HepG2 (cell line): Measurements from ENCODE around the gene LLGL2. TPM values are rescaled to one million over a fixed set of nuclear protein-coding genes. Genes with fewer than 3 reads are reported as not detected.

Experiments
- ATM ChIP-seq: fragments of 450-650 bp; IDR thresholded peaks from 2 replicates; pipeline ENCODE4 v1.7.1; 2017; ENCODE audit warnings: mild to moderate bottlenecking, borderline replicate concordance
- BRCA1 ChIP-seq: sonication (generic); formaldehyde crosslinking; IDR thresholded peaks from 2 replicates; pipeline ENCODE4 v1.4.0; 2020; ENCODE audit warnings: missing genetic modification reagents
- FUBP1 ChIP-seq: sonication (generic); formaldehyde crosslinking; IDR thresholded peaks from 2 replicates; pipeline ENCODE4 v1.5.1; 2020; ENCODE audit warnings: missing genetic modification reagents, mild to moderate bottlenecking, borderline replicate concordance
- GABPB1 ChIP-seq: IDR thresholded peaks from 2 replicates; pipeline ENCODE4 v1.6.1; 2016; ENCODE audit warnings: mild to moderate bottlenecking, missing genetic modification reagents, moderate library complexity, missing compliant biosample characterization
- HOXD1 ChIP-seq: sonication (generic); formaldehyde crosslinking; IDR thresholded peaks from 2 replicates; pipeline ENCODE4 v1.5.0; 2020; ENCODE audit warnings: missing genetic modification reagents
- IRF2 ChIP-seq: IDR thresholded peaks from 2 replicates; pipeline ENCODE4 v1.6.1; 2018; ENCODE audit warnings: missing genetic modification reagents, missing compliant biosample characterization
- PHF5A ChIP-seq: IDR thresholded peaks from one replicate; pipeline ENCODE4 v1.6.1; 2018; ENCODE audit warnings: low read depth, missing genetic modification reagents; ENCODE audit not compliant: unreplicated experiment
- SUZ12 ChIP-seq: fragments of 150-350 bp; IDR thresholded peaks from 2 replicates; pipeline ENCODE4 v1.6.1; 2014; ENCODE audit warnings: low read depth, low read length
- ZFP90 ChIP-seq: sonication (generic); formaldehyde crosslinking; IDR thresholded peaks from 2 replicates; pipeline ENCODE4 v1.8.0; 2022; ENCODE audit warnings: missing genetic modification reagents, mild to moderate bottlenecking, inconsistent platforms, borderline replicate concordance
- ZNF121 ChIP-seq: sonication (generic); formaldehyde crosslinking; IDR thresholded peaks from 2 replicates; pipeline ENCODE4 v1.5.0; 2020; ENCODE audit warnings: mild to moderate bottlenecking, missing genetic modification reagents
- ZNF234 ChIP-seq: sonication (generic); formaldehyde crosslinking; conservative IDR thresholded peaks from 2 replicates; pipeline ENCODE4 v1.5.1; 2020; ENCODE audit warnings: mild to moderate bottlenecking, missing genetic modification reagents
- ZNF501 ChIP-seq: sonication (generic); formaldehyde crosslinking; IDR thresholded peaks from 2 replicates; pipeline ENCODE4 v1.5.1; 2020; ENCODE audit warnings: mild to moderate bottlenecking, moderate library complexity, missing genetic modification reagents
- ZNF552 ChIP-seq: sonication (generic); formaldehyde crosslinking; IDR thresholded peaks from 2 replicates; pipeline ENCODE4 v1.9.0; 2022; ENCODE audit warnings: missing genetic modification reagents, mild to moderate bottlenecking, borderline replicate concordance
- ZNF577 ChIP-seq: sonication (generic); formaldehyde crosslinking; IDR thresholded peaks from 2 replicates; pipeline ENCODE4 v1.4.0; 2020; ENCODE audit warnings: mild to moderate bottlenecking, low read depth, missing genetic modification reagents, borderline replicate concordance
- ZNF713 ChIP-seq: sonication (generic); formaldehyde crosslinking; IDR thresholded peaks from 2 replicates; pipeline ENCODE4 v1.4.0; 2020; ENCODE audit warnings: mild to moderate bottlenecking, missing genetic modification reagents
- polyA plus RNA-seq, 8 experiments: library from polyadenylated mRNA; depleted of rRNA in 3 of 8; stranded (reverse) in 7 of 8; unstranded in 1 of 8; fragments of >200 nt; fragmentation: Illumina TruSeq in 4 of 8; extraction: Trizol in 4 of 8; gene quantifications; 2 replicates each; pipeline versions ENCODE4 v1.2.1 to v1.2.3, GENCODE V29; 2011 to 2016; ENCODE audit warnings: low read depth in 4 of 8, missing spikeins in 1 of 8, mixed read lengths in 1 of 8; ENCODE audit not compliant: insufficient read depth in 1 of 8
- total RNA-seq, 5 experiments: library from RNA; depleted of rRNA; stranded (reverse); fragments of >200 nt; fragmentation: Illumina TruSeq; extraction: Trizol; gene quantifications; 2 replicates each; pipeline ENCODE4 v1.2.3, GENCODE V29; 2016; ENCODE audit warnings: low read depth in 1 of 5
- TF ChIP-seq, protein P1 (sequence below): IDR thresholded peaks from 2 replicates; pipeline ENCODE4 v1.6.1; 2016; ENCODE audit warnings: low read depth, missing genetic modification reagents, missing compliant biosample characterization
- TF ChIP-seq, protein P2 (sequence below): sonication (generic); formaldehyde crosslinking; IDR thresholded peaks from 2 replicates; pipeline ENCODE4 v1.9.0; 2021; ENCODE audit warnings: missing genetic modification reagents, mild to moderate bottlenecking, borderline replicate concordance
- TF ChIP-seq, protein P3 (sequence below): sonication (generic); formaldehyde crosslinking; IDR thresholded peaks from 2 replicates; pipeline ENCODE4 v1.8.0; 2022; ENCODE audit warnings: missing genetic modification reagents, low read depth, mild to moderate bottlenecking, borderline replicate concordance
- TF ChIP-seq, protein P4 (sequence below): sonication (generic); formaldehyde crosslinking; IDR thresholded peaks from 2 replicates; pipeline ENCODE4 v1.5.0; 2020; ENCODE audit warnings: missing genetic modification reagents, mild to moderate bottlenecking, borderline replicate concordance

LLGL2 gene
- total and polyA plus RNA-seq, 2 of the 13 experiments (the other 11 are each of a cell fraction or from before 2014, with no cell fraction given): 83.0 to 86.7 TPM

- TF ChIP-seq, protein P1, sequence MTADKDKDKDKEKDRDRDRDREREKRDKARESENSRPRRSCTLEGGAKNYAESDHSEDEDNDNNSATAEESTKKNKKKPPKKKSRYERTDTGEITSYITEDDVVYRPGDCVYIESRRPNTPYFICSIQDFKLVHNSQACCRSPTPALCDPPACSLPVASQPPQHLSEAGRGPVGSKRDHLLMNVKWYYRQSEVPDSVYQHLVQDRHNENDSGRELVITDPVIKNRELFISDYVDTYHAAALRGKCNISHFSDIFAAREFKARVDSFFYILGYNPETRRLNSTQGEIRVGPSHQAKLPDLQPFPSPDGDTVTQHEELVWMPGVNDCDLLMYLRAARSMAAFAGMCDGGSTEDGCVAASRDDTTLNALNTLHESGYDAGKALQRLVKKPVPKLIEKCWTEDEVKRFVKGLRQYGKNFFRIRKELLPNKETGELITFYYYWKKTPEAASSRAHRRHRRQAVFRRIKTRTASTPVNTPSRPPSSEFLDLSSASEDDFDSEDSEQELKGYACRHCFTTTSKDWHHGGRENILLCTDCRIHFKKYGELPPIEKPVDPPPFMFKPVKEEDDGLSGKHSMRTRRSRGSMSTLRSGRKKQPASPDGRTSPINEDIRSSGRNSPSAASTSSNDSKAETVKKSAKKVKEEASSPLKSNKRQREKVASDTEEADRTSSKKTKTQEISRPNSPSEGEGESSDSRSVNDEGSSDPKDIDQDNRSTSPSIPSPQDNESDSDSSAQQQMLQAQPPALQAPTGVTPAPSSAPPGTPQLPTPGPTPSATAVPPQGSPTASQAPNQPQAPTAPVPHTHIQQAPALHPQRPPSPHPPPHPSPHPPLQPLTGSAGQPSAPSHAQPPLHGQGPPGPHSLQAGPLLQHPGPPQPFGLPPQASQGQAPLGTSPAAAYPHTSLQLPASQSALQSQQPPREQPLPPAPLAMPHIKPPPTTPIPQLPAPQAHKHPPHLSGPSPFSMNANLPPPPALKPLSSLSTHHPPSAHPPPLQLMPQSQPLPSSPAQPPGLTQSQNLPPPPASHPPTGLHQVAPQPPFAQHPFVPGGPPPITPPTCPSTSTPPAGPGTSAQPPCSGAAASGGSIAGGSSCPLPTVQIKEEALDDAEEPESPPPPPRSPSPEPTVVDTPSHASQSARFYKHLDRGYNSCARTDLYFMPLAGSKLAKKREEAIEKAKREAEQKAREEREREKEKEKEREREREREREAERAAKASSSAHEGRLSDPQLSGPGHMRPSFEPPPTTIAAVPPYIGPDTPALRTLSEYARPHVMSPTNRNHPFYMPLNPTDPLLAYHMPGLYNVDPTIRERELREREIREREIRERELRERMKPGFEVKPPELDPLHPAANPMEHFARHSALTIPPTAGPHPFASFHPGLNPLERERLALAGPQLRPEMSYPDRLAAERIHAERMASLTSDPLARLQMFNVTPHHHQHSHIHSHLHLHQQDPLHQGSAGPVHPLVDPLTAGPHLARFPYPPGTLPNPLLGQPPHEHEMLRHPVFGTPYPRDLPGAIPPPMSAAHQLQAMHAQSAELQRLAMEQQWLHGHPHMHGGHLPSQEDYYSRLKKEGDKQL (CRISPR knock-in tag): peak; percentile 49; the same call in 1 of the 2 replicates
- TF ChIP-seq ZNF552 (peak; percentile 99), BRCA1 (0 out of 2 replicates have a peak, but pooled peaks have one; percentile 72), ZNF121 (CRISPR knock-in tag) (no peak; the same call in 1 of the 2 replicates), ZNF713 (CRISPR knock-in tag) (no peak; the same call in none of the 2 replicates), ATM (no peak), IRF2 (CRISPR knock-in tag) (peak; percentile 67), ZFP90 (CRISPR knock-in tag) (peak; percentile 95), ZNF577 (CRISPR knock-in tag) (0 out of 2 replicates have a peak, but pooled peaks have one; percentile 90), ZNF501 (peak; percentile 99), SUZ12 (no peak), GABPB1 (CRISPR knock-in tag) (peak; percentile 88), HOXD1 (CRISPR knock-in tag) (peak; percentile 94), PHF5A (CRISPR knock-in tag) (no peak), ZNF234 (peak; percentile 99), FUBP1 (peak; percentile 95; the same call in 1 of the 2 replicates)
- TF ChIP-seq, protein P2, sequence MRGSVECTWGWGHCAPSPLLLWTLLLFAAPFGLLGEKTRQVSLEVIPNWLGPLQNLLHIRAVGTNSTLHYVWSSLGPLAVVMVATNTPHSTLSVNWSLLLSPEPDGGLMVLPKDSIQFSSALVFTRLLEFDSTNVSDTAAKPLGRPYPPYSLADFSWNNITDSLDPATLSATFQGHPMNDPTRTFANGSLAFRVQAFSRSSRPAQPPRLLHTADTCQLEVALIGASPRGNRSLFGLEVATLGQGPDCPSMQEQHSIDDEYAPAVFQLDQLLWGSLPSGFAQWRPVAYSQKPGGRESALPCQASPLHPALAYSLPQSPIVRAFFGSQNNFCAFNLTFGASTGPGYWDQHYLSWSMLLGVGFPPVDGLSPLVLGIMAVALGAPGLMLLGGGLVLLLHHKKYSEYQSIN: no peak
- TF ChIP-seq, protein P3, sequence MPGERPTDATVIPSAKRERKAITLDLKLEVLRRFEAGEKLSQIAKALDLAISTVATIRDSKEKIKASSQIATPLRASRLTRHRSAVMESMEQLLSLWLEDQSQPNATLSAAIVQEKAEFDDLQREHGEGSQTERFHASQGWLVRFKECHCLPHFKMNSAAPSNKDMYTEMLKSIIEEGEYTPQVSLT (CRISPR knock-in tag): no peak
- TF ChIP-seq, protein P4, sequence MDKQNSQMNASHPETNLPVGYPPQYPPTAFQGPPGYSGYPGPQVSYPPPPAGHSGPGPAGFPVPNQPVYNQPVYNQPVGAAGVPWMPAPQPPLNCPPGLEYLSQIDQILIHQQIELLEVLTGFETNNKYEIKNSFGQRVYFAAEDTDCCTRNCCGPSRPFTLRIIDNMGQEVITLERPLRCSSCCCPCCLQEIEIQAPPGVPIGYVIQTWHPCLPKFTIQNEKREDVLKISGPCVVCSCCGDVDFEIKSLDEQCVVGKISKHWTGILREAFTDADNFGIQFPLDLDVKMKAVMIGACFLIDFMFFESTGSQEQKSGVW (CRISPR knock-in tag): no peak; the same call in 1 of the 2 replicates
These were observed 9.8 kb upstream of the LLGL2 start, which contains the start of gene CASKIN2 (continued) for GRCh38 chr17:75515496-75516254.
